Neuronal stem cell (in vitro differentiated cells): ENCODE measurements around the gene SEMA3F.

Source experiments
- DNase-seq: peaks from one replicate; pipeline ENCODE4 v3.0.0-alpha.2; 2013; ENCODE audit warnings: low spot score
- H2AFZ ChIP-seq: one replicate; pipeline ENCODE4 v1.6.1; 2013; ENCODE audit warnings: mild to moderate bottlenecking, low read length, inconsistent platforms
- H2AK5ac ChIP-seq: 2 replicates; pipeline ENCODE4 v1.6.1; 2013; ENCODE audit warnings: low read depth, mild to moderate bottlenecking, inconsistent platforms, low read length, moderate library complexity, mixed read lengths
- H2BK120ac ChIP-seq: 2 replicates; pipeline ENCODE4 v1.6.1; 2013; ENCODE audit warnings: low read depth, mild to moderate bottlenecking, inconsistent platforms, low read length, moderate library complexity, mixed read lengths
- H2BK12ac ChIP-seq: one replicate; pipeline ENCODE4 v1.6.1; 2013; ENCODE audit warnings: low read length, inconsistent platforms
- H2BK15ac ChIP-seq: 2 replicates; pipeline ENCODE4 v1.6.1; 2013; ENCODE audit warnings: mild to moderate bottlenecking, low read length, inconsistent platforms, mixed read lengths
- H2BK5ac ChIP-seq: one replicate; pipeline ENCODE4 v1.6.1; 2013; ENCODE audit warnings: inconsistent platforms, mild to moderate bottlenecking, low read length, moderate library complexity
- H3K14ac ChIP-seq: one replicate; pipeline ENCODE4 v1.6.1; 2013; ENCODE audit warnings: low read length, inconsistent platforms
- H3K18ac ChIP-seq: 2 replicates; pipeline ENCODE4 v1.6.1; 2013; ENCODE audit warnings: low read length, inconsistent platforms
- H3K23ac ChIP-seq: 2 replicates; pipeline ENCODE4 v1.6.1; 2013; ENCODE audit warnings: low read depth, mild to moderate bottlenecking, mixed read lengths, low read length, inconsistent platforms; ENCODE audit not compliant: poor library complexity
- H3K27ac ChIP-seq: replicated peaks from 3 replicates; pipeline ENCODE4 v1.5.1; 2013; ENCODE audit warnings: low read length, inconsistent platforms
- H3K27me3 ChIP-seq, 3 experiments: 2 replicates each; pipeline ENCODE4 v1.6.1; 2013; ENCODE audit warnings: low read length in 3 of 3, mild to moderate bottlenecking in 2 of 3, inconsistent platforms in 1 of 3, low read depth in 1 of 3, mixed read lengths in 1 of 3, moderate library complexity in 1 of 3; ENCODE audit not compliant: control insufficient read depth in 3 of 3, insufficient read depth in 3 of 3
- H3K36me3 ChIP-seq, 2 donors: replicated peaks in 1 of 2; 2 replicates each; pipeline ENCODE4 v1.6.1; 2013; ENCODE audit warnings: low read length in 2 of 2; ENCODE audit not compliant: control insufficient read depth in 2 of 2, insufficient read depth in 2 of 2
- H3K4ac ChIP-seq: 2 replicates; pipeline ENCODE4 v1.6.1; 2013; ENCODE audit warnings: inconsistent platforms, mild to moderate bottlenecking, low read length, moderate library complexity
- H3K4me1 ChIP-seq, 2 donors: 1 replicate in 1 of 2; 2 replicates in 1 of 2; pipeline ENCODE4 v1.6.1; 2013; ENCODE audit warnings: low read length in 2 of 2, low read depth in 1 of 2; ENCODE audit not compliant: control insufficient read depth in 2 of 2, insufficient read depth in 1 of 2
- H3K4me2 ChIP-seq: one replicate; pipeline ENCODE4 v1.6.1; 2013; ENCODE audit warnings: mild to moderate bottlenecking, low read length, inconsistent platforms; ENCODE audit not compliant: insufficient read depth, poor library complexity, severe bottlenecking
- H3K4me3 ChIP-seq, 2 donors: 2 replicates each; pipeline ENCODE4 v1.5.1; 2013; ENCODE audit warnings: low read length in 2 of 2, mild to moderate bottlenecking in 2 of 2, inconsistent platforms in 1 of 2, moderate library complexity in 1 of 2
- H3K79me1 ChIP-seq: one replicate; pipeline ENCODE4 v1.6.1; 2013; ENCODE audit warnings: low read depth, mild to moderate bottlenecking, inconsistent platforms, low read length, moderate library complexity
- H3K9ac ChIP-seq: one replicate; pipeline ENCODE4 v1.6.1; 2013; ENCODE audit warnings: mild to moderate bottlenecking, low read depth, low read length, inconsistent platforms; ENCODE audit not compliant: poor library complexity
- H3K9me3 ChIP-seq, 2 donors: replicated peaks in 1 of 2; 2 replicates each; pipeline versions ENCODE3 to v1.6.1; 2013; ENCODE audit warnings: low read length in 2 of 2, mild to moderate bottlenecking in 2 of 2, inconsistent platforms in 1 of 2, low read depth in 1 of 2, mixed read lengths in 1 of 2, moderate library complexity in 1 of 2; ENCODE audit not compliant: control insufficient read depth in 2 of 2, insufficient read depth in 1 of 2
- H4K8ac ChIP-seq: one replicate; pipeline ENCODE4 v1.6.1; 2013; ENCODE audit warnings: low read depth, mild to moderate bottlenecking, inconsistent platforms, low read length, moderate library complexity
- H4K91ac ChIP-seq: one replicate; pipeline ENCODE4 v1.6.1; 2013; ENCODE audit warnings: low read length, low read depth, mild to moderate bottlenecking, inconsistent platforms; ENCODE audit not compliant: poor library complexity
- WGBS, 2 donors: extraction: QIAGEN DNeasy Blood & Tissue Kit; methylation state at CpG; one replicate each; pipeline ENCODE4 v1.1.7; 2013; ENCODE audit warnings: missing lambda C conversion rate in 2 of 2, mixed read lengths in 1 of 2; ENCODE audit not compliant: insufficient read length in 2 of 2, insufficient replicate concordance in 1 of 2; ENCODE audit errors: extremely low coverage in 2 of 2; 5-methylcytosine and 5-hydroxymethylcytosine counted together

SEMA3F gene

DNA sequence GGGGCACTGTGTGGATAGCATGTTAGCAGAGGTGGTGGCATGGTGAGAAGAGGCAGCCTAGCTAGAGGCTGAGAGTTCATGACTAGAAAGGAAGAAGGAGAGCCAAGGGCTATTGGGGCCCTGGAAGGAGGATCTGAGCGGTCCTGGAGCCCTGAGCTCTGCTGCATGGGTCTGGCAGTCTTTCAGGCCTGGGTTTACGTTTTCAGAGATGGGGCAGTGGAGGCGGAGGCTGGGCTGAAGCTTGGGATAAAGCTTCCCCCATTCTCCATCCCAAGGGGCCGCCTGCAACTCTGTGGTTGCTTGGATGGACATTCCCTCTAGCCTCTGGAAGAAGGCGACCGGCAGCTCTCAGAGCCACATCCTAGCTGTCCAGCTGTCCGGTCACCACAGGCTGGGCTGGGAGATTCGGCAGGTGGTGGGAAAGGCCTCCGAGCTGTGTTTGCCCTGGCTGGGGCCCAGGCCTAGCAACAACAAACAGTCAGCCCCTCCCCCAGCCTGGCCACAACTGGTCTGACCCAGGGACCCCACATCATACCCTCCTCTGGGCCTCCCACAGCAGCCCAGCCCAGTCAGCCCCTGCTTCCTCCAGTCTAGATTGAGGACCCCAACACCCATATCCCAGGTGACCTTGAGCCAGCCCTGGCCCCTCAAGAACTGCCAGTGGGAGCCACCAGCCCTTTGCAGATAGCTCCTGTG is 48.1 kb downstream of the SEMA3F start:
- Histone ChIP-seq H3K4ac (no peak overlapping the region), H3K18ac (peak overlapping the region; percentile 74), H2BK120ac (no peak overlapping the region), H3K4me2 (no peak overlapping the region), H2BK5ac (no peak overlapping the region), H2BK12ac (no peak overlapping the region), H3K79me1 (peaks cover 1% of the 10 kb centered on the region), H3K14ac (no peak overlapping the region), H3K9ac (no peak overlapping the region), H3K4me3 (no peak overlapping the region), H3K36me3 (no peaks in the 10 kb centered on the region), H2AFZ (peak overlapping the region; percentile 24), H2AK5ac (peak overlapping the region; percentile 53), H2BK15ac (peak overlapping the region; percentile 95), H3K9me3 (no peaks in the 10 kb centered on the region), H4K91ac (no peak overlapping the region), H3K4me1 (peaks cover 11 to 30% of the 10 kb centered on the region in 2 donors), H3K23ac (no peak overlapping the region), H3K27me3 (peaks cover 7 to 73% (median 20%) of the 10 kb centered on the region in 3 experiments), H3K27ac (no peak overlapping the region), H4K8ac (no peak overlapping the region)
- no peak for DNase-seq
- WGBS, 2 donors = no CpG with 5 or more reads among the region's 9 CpGs

DNA sequence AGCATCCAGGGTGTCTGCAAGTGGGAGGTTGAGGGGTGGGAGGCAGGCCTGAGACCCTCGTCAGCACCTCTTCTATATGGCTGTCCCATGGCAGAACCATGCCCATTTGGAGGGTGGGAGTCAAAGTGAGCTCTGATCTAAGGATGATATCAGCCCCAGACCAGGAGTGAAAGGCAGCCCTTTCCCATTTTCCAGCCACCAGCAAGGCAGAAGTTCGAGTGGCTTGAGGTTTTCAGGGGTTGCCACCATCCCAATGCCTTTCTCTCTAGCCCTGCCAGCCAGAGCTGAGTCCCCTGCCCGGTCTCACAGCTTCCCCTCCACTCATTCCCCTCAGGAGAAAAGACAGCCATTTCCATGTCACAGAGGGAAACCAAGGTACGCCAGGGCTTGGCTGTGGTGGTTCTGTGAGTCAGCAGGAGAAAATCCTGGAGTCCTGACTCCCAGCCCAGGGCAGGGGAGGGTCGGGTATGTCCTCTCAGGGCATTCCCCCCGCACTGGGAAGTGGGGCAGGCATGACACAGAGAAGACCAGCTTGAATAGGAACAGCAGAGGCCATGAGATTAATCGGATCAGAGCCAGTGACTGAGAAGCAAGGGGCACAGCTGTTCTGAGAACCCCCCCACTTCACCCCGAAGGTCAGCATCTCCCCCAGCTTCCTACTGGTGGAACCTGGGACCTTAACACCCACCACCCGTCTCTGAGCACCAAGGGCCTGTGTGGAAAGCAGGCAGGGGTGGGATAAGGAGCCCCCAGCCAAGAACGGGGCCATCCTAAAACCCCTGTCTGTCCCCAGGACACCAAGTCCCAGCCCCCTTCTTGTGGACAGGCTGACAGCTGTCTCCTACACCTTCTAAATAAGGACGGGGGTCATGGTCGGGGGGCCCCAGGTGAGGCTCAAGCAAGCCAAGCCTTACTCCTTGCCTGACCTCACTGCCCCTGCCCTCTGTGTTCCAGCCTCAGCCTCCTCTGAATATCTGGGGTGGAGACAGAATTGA is 49.0 kb downstream of the SEMA3F start:
- Histone ChIP-seq H4K91ac (no peak overlapping the region), H3K14ac (no peak overlapping the region), H3K18ac (peak overlapping the region; percentile 40), H4K8ac (no peak overlapping the region), H2BK12ac (peak overlapping the region; percentile 24), H2AFZ (peak overlapping the region; percentile 99), H3K27me3 (peaks cover 7 to 82% (median 20%) of the 10 kb centered on the region in 3 experiments), H3K4me2 (no peak overlapping the region), H3K9ac (peak overlapping the region; percentile 56), H3K27ac (no peak overlapping the region), H3K4me1 (peaks cover 18 to 30% of the 10 kb centered on the region in 2 donors), H2AK5ac (peak overlapping the region; percentile 53), H3K23ac (no peak overlapping the region), H3K36me3 (no peaks in the 10 kb centered on the region), H3K4ac (no peak overlapping the region), H2BK5ac (peak overlapping the region; percentile 2), H3K79me1 (peaks cover 1% of the 10 kb centered on the region), H2BK120ac (no peak overlapping the region), H3K4me3 (no peak overlapping the region), H2BK15ac (peak overlapping the region; percentile 8), H3K9me3 (no peaks in the 10 kb centered on the region)
- no CpG with 5 or more reads among the region's 12 CpGs for WGBS, 2 donors
- DNase-seq = no peak

DNA sequence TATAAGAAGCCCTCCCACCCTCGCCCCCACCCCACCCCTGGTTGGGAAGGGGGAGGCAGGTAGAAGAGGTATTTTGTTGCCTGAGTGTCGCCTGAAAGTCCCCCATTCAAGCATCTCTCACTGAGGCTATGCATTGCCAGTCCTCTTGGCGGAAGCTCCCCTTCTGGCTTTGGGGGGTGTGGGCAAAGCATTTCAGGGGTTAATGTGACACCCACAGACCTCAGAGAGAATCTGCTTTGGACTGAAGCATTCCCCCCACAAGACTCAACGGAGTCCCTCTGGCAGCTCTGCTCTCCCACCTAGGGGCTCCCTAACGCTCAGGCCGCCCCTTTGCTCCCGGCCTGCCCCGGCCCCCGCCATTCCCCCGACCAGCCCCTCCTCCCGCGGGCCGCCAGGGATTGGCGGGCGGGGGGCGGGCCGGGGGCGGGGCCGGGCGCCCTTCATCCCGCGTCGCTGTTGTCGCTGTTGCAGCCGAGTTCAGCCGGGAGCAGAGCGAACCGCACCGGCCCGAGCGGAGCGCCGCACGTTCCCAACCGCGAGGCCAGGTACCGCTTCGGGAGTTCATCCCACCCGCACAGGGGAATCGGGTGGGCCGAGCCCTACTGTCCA is 49.8 kb downstream of the SEMA3F start, which contains the start of gene SLC38A3:
SLC38A3 (plus strand) TSS at position 468 of the 609 bp plus-strand sequence. CDS start 8,929 bp downstream, outside the sequence.
- peak within 1 kb of the TSS; percentile 52 to 85 for H3K4me3 ChIP-seq
- H3K4me1 ChIP-seq = peaks cover 18 to 30% of the 10 kb centered on the region in 2 donors
- H3K36me3 ChIP-seq = no peaks in the 10 kb centered on the region
- H2AFZ ChIP-seq = peak within 1 kb of the TSS; percentile 99
- H3K23ac ChIP-seq = peak within 1 kb of the TSS; percentile 36
- H3K4ac ChIP-seq = no peak within 1 kb of the TSS
- no peak within 1 kb of the TSS for H4K91ac ChIP-seq
- H2BK12ac ChIP-seq = peak within 1 kb of the TSS; percentile 24
- H3K9me3 ChIP-seq = no peaks in the 10 kb centered on the region
- peak within 1 kb of the TSS; percentile 8 for H2BK15ac ChIP-seq
- peak within 1 kb of the TSS; percentile 100 for H3K4me2 ChIP-seq
- peak within 1 kb of the TSS; percentile 95 for H3K18ac ChIP-seq
- H2AK5ac ChIP-seq = peak within 1 kb of the TSS; percentile 60
- no peak within 1 kb of the TSS for H3K14ac ChIP-seq
- no peak within 1 kb of the TSS for H4K8ac ChIP-seq
- no CpG with 5 or more reads among the region's 41 CpGs for WGBS, 2 donors
- peak within 1 kb of the TSS; percentile 2 for H2BK5ac ChIP-seq
- DNase-seq = peak; percentile 67
- H3K27me3 ChIP-seq = peaks cover 7 to 88% (median 20%) of the 10 kb centered on the region in 3 experiments
- H3K9ac ChIP-seq = peak within 1 kb of the TSS; percentile 91
- H3K27ac ChIP-seq = no peak within 1 kb of the TSS
- H2BK120ac ChIP-seq = no peak within 1 kb of the TSS
- peaks cover 1% of the 10 kb centered on the region for H3K79me1 ChIP-seq
